ENCODE results near the gene KRTAP9-6. TPM values are rescaled to one million over a fixed set of nuclear protein-coding genes. Genes with fewer than 3 reads are reported as not detected.
"Not testable (repeated sequence)": the region's sequence is repeated elsewhere in the genome, so short reads cannot be mapped to it uniquely, and the experiment has no call there.

KRTAP9-6 gene
- total RNA-seq, 1 experiment from 2014 or later, result not detected

GRCh38 chr17:41264599-41264998 is 579 bp upstream of the KRTAP9-6 start:
- no peaks in the 10 kb centered on the region for H3K9me3 ChIP-seq (ENCODE audit: control insufficient read depth, insufficient read depth, low read depth, low read length)
- ChIA-PET CTCF (no interaction called here), POLR2A (no interaction called here)
- H3K4me3 ChIP-seq (ENCODE audit: low read depth in 2 of 2, low read length in 2 of 2), result no peak overlapping the region
- H3K27me3 ChIP-seq (ENCODE audit: control insufficient read depth, insufficient read depth, low read length), result peaks cover 15% of the 10 kb centered on the region
- in situ Hi-C loops (cut with HindIII; ENCODE audit: low pct_unique_long_range_greater_than_20kb, low sequenced_read_pairs) (no loop called here), intact Hi-C loops (cut with micrococcal nuclease; ENCODE audit: unreplicated experiment) (no loop called here)
- no TSS peak for BruUV-seq (replicated peaks)
- H3K36me3 ChIP-seq (ENCODE audit: control insufficient read depth, insufficient read depth, low read length), result no peaks in the 10 kb centered on the region
- H3K27ac ChIP-seq (ENCODE audit: low read length), result no peak overlapping the region
- TF ChIP-seq POLR2AphosphoS5 (IDR thresholded peaks at IDR 0.05; ENCODE audit: low read depth, low read length), result no peak
- TF ChIP-seq SIN3A (IDR thresholded peaks at IDR 0.05; ENCODE audit: borderline replicate concordance, insufficient read depth, low read depth, low read length), result no peak
- no peak for TF ChIP-seq REST (IDR thresholded peaks at IDR 0.05; ENCODE audit: insufficient read depth in 1 of 2, low read depth in 2 of 2, low read length in 1 of 2)
- TF ChIP-seq CTCF (IDR thresholded peaks at IDR 0.05), result no peak
- TF ChIP-seq TCF7L2 (IDR thresholded peaks at IDR 0.05; ENCODE audit: low read depth, low read length), result no peak
- ATAC-seq (no peak), DNase-seq (ENCODE audit: low read depth, low spot score) (no peak)
- H3K4me1 ChIP-seq (ENCODE audit: control insufficient read depth, insufficient read depth, low read length), result no peaks in the 10 kb centered on the region

DNA sequence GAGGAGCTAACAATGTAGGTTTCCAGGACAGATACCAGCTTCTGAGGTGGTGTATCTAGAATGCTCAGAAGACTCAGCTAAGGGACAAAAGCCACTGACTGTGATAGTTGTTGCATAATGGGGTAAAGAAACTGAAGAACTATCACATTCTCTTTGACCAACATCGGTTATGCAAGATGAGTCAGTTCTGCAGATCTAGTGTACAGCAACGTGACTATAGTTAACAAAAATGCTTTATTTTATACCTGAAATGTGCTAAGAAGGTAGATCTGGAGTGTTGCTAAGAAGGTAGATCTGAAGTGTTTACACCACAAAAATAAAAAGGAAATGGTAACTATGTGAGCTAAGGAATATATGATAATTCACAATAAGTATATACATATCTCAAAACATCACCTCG is 2.5 kb downstream of the KRTAP9-6 start:
- CTCF ChIA-PET, result no interaction called here
- BruUV-seq (replicated peaks), result no TSS peak
- Histone ChIP-seq H3K27ac (ENCODE audit: low read length) (no peak overlapping the region), H3K27me3 (ENCODE audit: control insufficient read depth, insufficient read depth, low read length) (peaks cover 10% of the 10 kb centered on the region), H3K4me3 (ENCODE audit: low read depth in 2 of 2, low read length in 2 of 2) (no peak overlapping the region), H3K9me3 (ENCODE audit: control insufficient read depth, insufficient read depth, low read depth, low read length) (no peaks in the 10 kb centered on the region), H3K4me1 (ENCODE audit: control insufficient read depth, insufficient read depth, low read length) (no peaks in the 10 kb centered on the region), H3K36me3 (ENCODE audit: control insufficient read depth, insufficient read depth, low read length) (no peaks in the 10 kb centered on the region)
- POLR2A ChIA-PET, result no interaction called here
- ATAC-seq (no peak), DNase-seq (ENCODE audit: low read depth, low spot score) (no peak)
- TF ChIP-seq REST (IDR thresholded peaks at IDR 0.05; ENCODE audit: insufficient read depth in 1 of 2, low read depth in 2 of 2, low read length in 1 of 2), result no peak
- TF ChIP-seq SIN3A (IDR thresholded peaks at IDR 0.05; ENCODE audit: borderline replicate concordance, insufficient read depth, low read depth, low read length), result no peak
- TF ChIP-seq CTCF (IDR thresholded peaks at IDR 0.05), result no peak
- no peak for TF ChIP-seq POLR2AphosphoS5 (IDR thresholded peaks at IDR 0.05; ENCODE audit: low read depth, low read length)
- TF ChIP-seq TCF7L2 (IDR thresholded peaks at IDR 0.05; ENCODE audit: low read depth, low read length), result no peak
- in situ Hi-C loops (cut with HindIII; ENCODE audit: low pct_unique_long_range_greater_than_20kb, low sequenced_read_pairs) (no loop called here), intact Hi-C loops (cut with micrococcal nuclease; ENCODE audit: unreplicated experiment) (no loop called here)

GRCh38 chr17:41271323-41271722 is 6.1 kb downstream of the KRTAP9-6 start:
- BruUV-seq (replicated peaks); ATAC-seq; H3K27me3 ChIP-seq (ENCODE audit: control insufficient read depth, insufficient read depth, low read length); CTCF ChIA-PET; H3K4me3 ChIP-seq (ENCODE audit: low read depth in 2 of 2, low read length in 2 of 2); DNase-seq (ENCODE audit: low read depth, low spot score); intact Hi-C loops (cut with micrococcal nuclease; ENCODE audit: unreplicated experiment); H3K27ac ChIP-seq (ENCODE audit: low read length); in situ Hi-C loops (cut with HindIII; ENCODE audit: low pct_unique_long_range_greater_than_20kb, low sequenced_read_pairs); H3K4me1 ChIP-seq (ENCODE audit: control insufficient read depth, insufficient read depth, low read length); H3K9me3 ChIP-seq (ENCODE audit: control insufficient read depth, insufficient read depth, low read depth, low read length); H3K36me3 ChIP-seq (ENCODE audit: control insufficient read depth, insufficient read depth, low read length); POLR2A ChIA-PET: not testable (repeated sequence)

Data from Panc1 (cell line).